Keratinocyte (primary cell): ENCODE measurements around the gene TREH. TPM values are rescaled to one million over a fixed set of nuclear protein-coding genes. Genes with fewer than 3 reads are reported as not detected.

Experiments
- DNase-seq: peaks from one replicate; pipeline ENCODE4 v3.0.0-alpha.2; 2011; ENCODE audit warnings: low read depth, missing footprints, low spot score
- FAIRE-seq: peaks from 2 replicates; lab custom pipeline; 2011; peaks lifted over from hg19 to GRCh38; lab: Jason Lieb, UNC
- H2AFZ ChIP-seq: 2 replicates; pipeline ENCODE4 v1.6.0; 2012; ENCODE audit warnings: low read length, control low read depth, inconsistent platforms; ENCODE audit not compliant: control insufficient read depth
- H3K27ac ChIP-seq: 2 replicates; pipeline ENCODE4 v1.5.1; 2011; ENCODE audit warnings: low read length; ENCODE audit not compliant: control insufficient read depth, insufficient read depth
- H3K27me3 ChIP-seq: 3 replicates; pipeline ENCODE4 v1.6.0; 2011; ENCODE audit warnings: low read length; ENCODE audit not compliant: control insufficient read depth, insufficient read depth; ENCODE audit errors: extremely low read depth
- H3K36me3 ChIP-seq, 2 experiments: 2 replicates in 1 of 2; 3 replicates in 1 of 2; pipeline ENCODE4 v1.5.1; 2011; ENCODE audit warnings: low read length in 2 of 2, mild to moderate bottlenecking in 1 of 2; ENCODE audit not compliant: control insufficient read depth in 2 of 2, insufficient read depth in 2 of 2; ENCODE audit errors: extremely low read depth in 1 of 2
- H3K4me1 ChIP-seq: 3 replicates; pipeline ENCODE4 v1.5.1; 2011; ENCODE audit warnings: low read length; ENCODE audit not compliant: control insufficient read depth, insufficient read depth; ENCODE audit errors: extremely low read depth
- H3K4me2 ChIP-seq: 3 replicates; pipeline ENCODE4 v1.6.0; 2011; ENCODE audit warnings: low read depth, low read length; ENCODE audit not compliant: control insufficient read depth, insufficient read depth; ENCODE audit errors: extremely low read depth
- H3K4me3 ChIP-seq, 3 experiments: fragments of 200-600 bp in 1 of 3; sonication (generic) in 1 of 3; 2 replicates in 2 of 3; 3 replicates in 1 of 3; pipeline ENCODE4 v1.5.1; 2011 to 2016; ENCODE audit warnings: low read length in 3 of 3, mild to moderate bottlenecking in 3 of 3, control low read depth in 2 of 3, inconsistent platforms in 1 of 3, low read depth in 1 of 3, mixed read lengths in 1 of 3, mixed run types in 1 of 3, moderate library complexity in 1 of 3; ENCODE audit not compliant: control insufficient read depth in 2 of 3, insufficient read depth in 2 of 3; ENCODE audit errors: extremely low read depth in 1 of 3
- H3K79me2 ChIP-seq: 2 replicates; pipeline ENCODE4 v1.6.0; 2012; ENCODE audit warnings: low read length; ENCODE audit not compliant: control insufficient read depth, insufficient read depth
- H3K9ac ChIP-seq: 3 replicates; pipeline ENCODE4 v1.6.0; 2011; ENCODE audit warnings: low read length; ENCODE audit not compliant: control insufficient read depth, insufficient read depth; ENCODE audit errors: extremely low read depth
- H3K9me1 ChIP-seq: 3 replicates; pipeline ENCODE4 v1.6.0; 2011; ENCODE audit warnings: low read length; ENCODE audit not compliant: control insufficient read depth, insufficient read depth; ENCODE audit errors: extremely low read depth
- H3K9me3 ChIP-seq: 2 replicates; pipeline ENCODE4 v1.5.1; 2012; ENCODE audit warnings: low read depth, low read length; ENCODE audit not compliant: control insufficient read depth
- H4K20me1 ChIP-seq: 3 replicates; pipeline ENCODE4 v1.6.0; 2011; ENCODE audit warnings: low read length; ENCODE audit not compliant: control insufficient read depth, insufficient read depth; ENCODE audit errors: extremely low read depth
- CTCF ChIP-seq, 3 experiments: IDR thresholded peaks in 1 of 3; conservative IDR thresholded peaks in 1 of 3; optimal IDR thresholded peaks in 1 of 3; 2 replicates in 2 of 3; 3 replicates in 1 of 3; pipeline versions ENCODE3 to v1.5.1; 2011; ENCODE audit warnings: low read length in 3 of 3, mild to moderate bottlenecking in 3 of 3, moderate library complexity in 2 of 3, control low read depth in 1 of 3, inconsistent platforms in 1 of 3; ENCODE audit not compliant: insufficient read depth in 2 of 3; ENCODE audit errors: extremely low read depth in 1 of 3
- EZH2 ChIP-seq: IDR thresholded peaks from one replicate; pipeline ENCODE4 v1.6.1; 2012; ENCODE audit warnings: inconsistent platforms, mild to moderate bottlenecking, low read length, moderate library complexity
- dilution Hi-C: fragments of 300-500 bp; cut with MboI; formaldehyde crosslinking; loops from one replicate; pipeline ENCODE4 v1.7.0; 2020; ENCODE audit warnings: low sequenced_read_pairs; ENCODE audit not compliant: extremely low pct_ligation_motif_present
- polyA plus RNA-seq, 5 experiments: library from polyadenylated mRNA; depleted of rRNA in 3 of 5; stranded (reverse) in 3 of 5; stranded (forward) in 1 of 5; unstranded in 1 of 5; fragments of >200 nt; gene quantifications; 1 replicate in 1 of 5; 2 replicates in 3 of 5; 3 replicates in 1 of 5; pipeline versions ENCODE4 v1.2.1 to v1.2.3, GENCODE V29; 2011 to 2012; ENCODE audit warnings: missing spikeins in 2 of 5, low read depth in 1 of 5, low replicate concordance in 1 of 5

Gene TREH
- polyA plus RNA-seq, 1 donor (not counting 4 experiments of a cell fraction or from before 2014, with no cell fraction given) = not detected

- no peak overlapping the region for H3K4me3 ChIP-seq
- H3K4me2 ChIP-seq = no peak overlapping the region
- FAIRE-seq (no peak), DNase-seq (no peak)
- no peak overlapping the region for H3K9ac ChIP-seq
- H3K36me3 ChIP-seq = peaks cover 29 to 31% of the 10 kb centered on the region in 2 experiments
- no peak overlapping the region for H3K27ac ChIP-seq
- peaks cover 7% of the 10 kb centered on the region for H4K20me1 ChIP-seq
- no peaks in the 10 kb centered on the region for H3K9me3 ChIP-seq
- no peaks in the 10 kb centered on the region for H3K27me3 ChIP-seq
- no peak for TF ChIP-seq CTCF (optimal IDR thresholded peaks at IDR 0.05 in 1 of 3, IDR thresholded peaks at IDR 0.05 in 1 of 3, conservative IDR thresholded peaks at IDR 0.05 in 1 of 3; ENCODE audit: extremely low read depth in 1 of 3, insufficient read depth in 2 of 3, low read length in 3 of 3)
- no peak for TF ChIP-seq EZH2
- H2AFZ ChIP-seq = no peak overlapping the region
- no peaks in the 10 kb centered on the region for H3K9me1 ChIP-seq
- no peaks in the 10 kb centered on the region for H3K4me1 ChIP-seq
- dilution Hi-C loops = no loop called here
- H3K79me2 ChIP-seq = no peaks in the 10 kb centered on the region
These were observed 23.8 kb downstream of the TREH start for GRCh38 chr11:118655486-118656190.

GRCh38 chr11:118653684-118654390 is 25.6 kb downstream of the TREH start:
- H3K4me2 ChIP-seq = no peak overlapping the region
- no peaks in the 10 kb centered on the region for H3K27me3 ChIP-seq
- dilution Hi-C loops = no loop called here
- no peak overlapping the region for H3K9ac ChIP-seq
- H3K36me3 ChIP-seq = peaks cover 39 to 40% of the 10 kb centered on the region in 2 experiments
- H3K4me3 ChIP-seq = no peak overlapping the region
- TF ChIP-seq CTCF (optimal IDR thresholded peaks at IDR 0.05 in 1 of 3, IDR thresholded peaks at IDR 0.05 in 1 of 3, conservative IDR thresholded peaks at IDR 0.05 in 1 of 3; ENCODE audit: extremely low read depth in 1 of 3, insufficient read depth in 2 of 3, low read length in 3 of 3) (no peak), EZH2 (no peak)
- H4K20me1 ChIP-seq = peaks cover 3% of the 10 kb centered on the region
- no peak overlapping the region for H2AFZ ChIP-seq
- H3K79me2 ChIP-seq = no peaks in the 10 kb centered on the region
- H3K4me1 ChIP-seq = no peaks in the 10 kb centered on the region
- no peak for DNase-seq
- FAIRE-seq = no peak
- H3K9me3 ChIP-seq = no peaks in the 10 kb centered on the region
- H3K9me1 ChIP-seq = no peaks in the 10 kb centered on the region
- H3K27ac ChIP-seq = no peak overlapping the region
